GM12878 (cell line): ENCODE results near the gene C1QTNF9. TPM values are rescaled to one million over a fixed set of nuclear protein-coding genes. Genes with fewer than 3 reads are reported as not detected.

Source experiments
- ATAC-seq: fragments of 200-7000 bp; cut with Tn5 transposase; 3 replicates; pipeline ENCODE4 v1.9.1; 2020; ENCODE audit warnings: mild to moderate bottlenecking, moderate library complexity
- BruUV-seq: library from RNA; stranded (reverse); fragments of 400-500 nt; replicated peaks from 2 replicates; lab custom pipeline; 2021; lab: Mats Ljungman, UMichigan
- CTCF ChIA-PET: fragments of 300-600 bp; sonication (Branson Sonifier 250); formaldehyde crosslinking; extraction: SDS; loops from one replicate; lab custom pipeline; 2021; ENCODE audit warnings: inconsistent platforms; lab: Yijun Ruan, JAX
- POLR2A ChIA-PET: fragments of 350-600 bp; formaldehyde crosslinking; extraction: SDS; loops from one replicate; lab custom pipeline; 2021; ENCODE audit warnings: inconsistent platforms; lab: Charles Lee
- RAD21 ChIA-PET: fragments of 300-600 bp; sonication (Branson Sonifier 250); formaldehyde crosslinking; loops from one replicate; lab custom pipeline; 2023; ENCODE audit warnings: antibody characterized with exemption; ENCODE audit not compliant: unreplicated experiment; lab: Charles Lee
- SMC1A ChIA-PET: fragments of 300-600 bp; sonication (Branson Sonifier 250); formaldehyde crosslinking; loops from one replicate; lab custom pipeline; 2023; ENCODE audit not compliant: unreplicated experiment, uncharacterized antibody; lab: Charles Lee
- DNase-seq: peaks from one replicate; pipeline ENCODE4 v3.0.0-alpha.2; 2011; ENCODE audit warnings: low read depth, low spot score
- FAIRE-seq: peaks from 3 replicates; lab custom pipeline; 2011; peaks lifted over from hg19 to GRCh38; lab: Jason Lieb, UNC
- H2AFZ ChIP-seq: 2 replicates; pipeline ENCODE4 v1.6.0; 2011; ENCODE audit warnings: low read depth, low read length, control low read depth; ENCODE audit not compliant: control insufficient read depth
- H3K27ac ChIP-seq: 2 replicates; pipeline ENCODE4 v1.5.1; 2011; ENCODE audit warnings: control low read depth; ENCODE audit not compliant: control insufficient read depth, insufficient read depth
- H3K27me3 ChIP-seq, 2 experiments: replicated peaks in 1 of 2; 2 replicates each; pipeline versions ENCODE4 v1.6.0 to v1.6.1; 2011; ENCODE audit warnings: low read length in 1 of 2; ENCODE audit not compliant: control insufficient read depth in 2 of 2, insufficient read depth in 2 of 2
- H3K36me3 ChIP-seq, 2 experiments: 2 replicates each; pipeline ENCODE4 v1.5.1; 2011; ENCODE audit warnings: low read length in 1 of 2; ENCODE audit not compliant: control insufficient read depth in 2 of 2, insufficient read depth in 2 of 2
- H3K4me1 ChIP-seq: 2 replicates; pipeline ENCODE4 v1.6.1; 2011; ENCODE audit warnings: mild to moderate bottlenecking, low read length, moderate library complexity, mixed read lengths; ENCODE audit not compliant: control insufficient read depth, insufficient read depth
- H3K4me2 ChIP-seq: 2 replicates; pipeline ENCODE4 v1.6.0; 2011; ENCODE audit warnings: control low read depth; ENCODE audit not compliant: control insufficient read depth, insufficient read depth
- H3K4me3 ChIP-seq: fragments of 200-600 bp; sonication (generic); 2 replicates; pipeline ENCODE4 v1.5.1; 2016
- H3K79me2 ChIP-seq: 2 replicates; pipeline ENCODE4 v1.6.0; 2011; ENCODE audit warnings: low read length; ENCODE audit not compliant: control insufficient read depth, insufficient read depth
- H3K9ac ChIP-seq: 2 replicates; pipeline ENCODE4 v1.8.0; 2011; ENCODE audit warnings: low read length, control low read depth, mixed read lengths; ENCODE audit not compliant: control insufficient read depth, insufficient read depth
- H3K9me3 ChIP-seq: replicated peaks from 3 replicates; pipeline ENCODE4 v1.5.1; 2011; ENCODE audit warnings: mild to moderate bottlenecking, low read length; ENCODE audit not compliant: control insufficient read depth, insufficient read depth
- H4K20me1 ChIP-seq: 2 replicates; pipeline ENCODE4 v1.6.0; 2011; ENCODE audit not compliant: control insufficient read depth, insufficient read depth
- BMI1 ChIP-seq: fragments of 450-650 bp; IDR thresholded peaks from 2 replicates; pipeline ENCODE4 v1.6.1; 2016; ENCODE audit warnings: mild to moderate bottlenecking, moderate library complexity, borderline replicate concordance
- BRCA1 ChIP-seq: IDR thresholded peaks from 2 replicates; pipeline ENCODE4 v1.6.1; 2011; ENCODE audit warnings: low read depth, low read length, improper control_type of control experiment
- CHD2 ChIP-seq: IDR thresholded peaks from 2 replicates; pipeline ENCODE4 v1.6.1; 2011; ENCODE audit warnings: low read depth, low read length, improper control_type of control experiment, borderline replicate concordance
- EGR1 ChIP-seq, 2 experiments: IDR thresholded peaks; 1 replicate in 1 of 2; 2 replicates in 1 of 2; pipeline ENCODE4 v1.6.1; 2011 to 2012; ENCODE audit warnings: low read depth in 2 of 2, low read length in 2 of 2, borderline replicate concordance in 1 of 2, mild to moderate bottlenecking in 1 of 2, moderate library complexity in 1 of 2
- EP300 ChIP-seq, 2 experiments: fragments of 150-350 bp in 1 of 2; IDR thresholded peaks; 2 replicates each; pipeline ENCODE4 v1.6.1; 2011 to 2012; ENCODE audit warnings: low read depth in 2 of 2, low read length in 2 of 2, borderline replicate concordance in 1 of 2, improper control_type of control experiment in 1 of 2, inconsistent platforms in 1 of 2; ENCODE audit not compliant: control insufficient read depth in 1 of 2
- EZH2 ChIP-seq: IDR thresholded peaks from 2 replicates; pipeline ENCODE4 v1.6.1; 2012; ENCODE audit warnings: low read depth, mild to moderate bottlenecking, control low read depth, inconsistent platforms, low read length, borderline replicate concordance; ENCODE audit not compliant: control insufficient read depth
- HDAC2 ChIP-seq: fragments of 200-600 bp; sonication (generic); IDR thresholded peaks from 2 replicates; pipeline ENCODE4 v1.6.1; 2017
- HDAC6 ChIP-seq: fragments of 200-600 bp; sonication (generic); IDR thresholded peaks from one replicate; pipeline ENCODE4 v1.8.0; 2017; ENCODE audit warnings: antibody characterized with exemption; ENCODE audit not compliant: unreplicated experiment
- JUNB ChIP-seq: IDR thresholded peaks from 2 replicates; pipeline ENCODE4 v1.6.1; 2016; ENCODE audit warnings: antibody characterized with exemption, mild to moderate bottlenecking
- MAX ChIP-seq: IDR thresholded peaks from 2 replicates; pipeline ENCODE4 v1.6.1; 2012; ENCODE audit warnings: low read depth, low read length, improper control_type of control experiment
- MTA3 ChIP-seq: IDR thresholded peaks from 2 replicates; pipeline ENCODE4 v1.6.1; 2012; ENCODE audit warnings: low read length, inconsistent platforms, borderline replicate concordance
- NBN ChIP-seq: fragments of 450-650 bp; IDR thresholded peaks from 2 replicates; pipeline ENCODE4 v1.6.1; 2016
- RB1 ChIP-seq: fragments of 450-650 bp; formaldehyde crosslinking; IDR thresholded peaks from 2 replicates; pipeline ENCODE4 v1.6.1; 2017; ENCODE audit warnings: mild to moderate bottlenecking, borderline replicate concordance
- RELA ChIP-seq: fragments of 450-650 bp; IDR thresholded peaks from 2 replicates; pipeline ENCODE4 v1.8.0; 2014; ENCODE audit warnings: borderline replicate concordance; ENCODE audit not compliant: partially characterized antibody
- SMAD5 ChIP-seq: IDR thresholded peaks from 2 replicates; pipeline ENCODE4 v1.6.1; 2016; ENCODE audit warnings: antibody characterized with exemption, low read depth
- TBL1XR1 ChIP-seq: IDR thresholded peaks from 2 replicates; pipeline ENCODE4 v1.6.1; 2012; ENCODE audit warnings: low read depth, low read length, improper control_type of control experiment
- USF1 ChIP-seq: IDR thresholded peaks from 2 replicates; pipeline ENCODE4 v1.6.1; 2011; ENCODE audit warnings: borderline replicate concordance, low read depth, mild to moderate bottlenecking, moderate library complexity, mixed read lengths, low read length; ENCODE audit not compliant: insufficient read depth; ENCODE audit errors: extremely low read length
- YBX1 ChIP-seq: fragments of 450-650 bp; IDR thresholded peaks from 2 replicates; pipeline ENCODE4 v1.6.1; 2016; ENCODE audit warnings: antibody characterized with exemption
- ZBTB40 ChIP-seq: fragments of 450-650 bp; IDR thresholded peaks from 2 replicates; pipeline ENCODE4 v1.6.1; 2016; ENCODE audit warnings: mild to moderate bottlenecking, moderate library complexity, borderline replicate concordance
- ZNF622 ChIP-seq: fragments of 450-650 bp; IDR thresholded peaks from 2 replicates; pipeline ENCODE4 v1.6.1; 2017; ENCODE audit warnings: mild to moderate bottlenecking, inconsistent platforms
- WGBS: methylation state at CpG from one replicate; pipeline ENCODE4 v1.1.6; 2016; ENCODE audit warnings: low lambda C conversion rate; ENCODE audit not compliant: insufficient replicate concordance, insufficient coverage; ENCODE audit errors: missing lambda C conversion rate; 5-methylcytosine and 5-hydroxymethylcytosine counted together
- in situ Hi-C: fragments of 300-500 bp; cut with MboI; formaldehyde crosslinking; loops from 9 replicates; pipeline ENCODE4 v1.14.3; 2018; ENCODE audit warnings: mixed read lengths
- intact Hi-C: fragments of 100-400 bp; cut with micrococcal nuclease; formaldehyde crosslinking; loops from one replicate; pipeline ENCODE4 v1.14.2; 2022; ENCODE audit not compliant: unreplicated experiment
- polyA plus RNA-seq, 11 experiments: library from polyadenylated mRNA; depleted of rRNA in 4 of 11; unstranded in 6 of 11; stranded (reverse) in 5 of 11; fragments of >200 nt; fragmentation: Nextera tagmentation in 4 of 11; fragmentation: Illumina TruSeq in 1 of 11; extraction: Ambion mirVana in 4 of 11; extraction: Trizol in 1 of 11; gene quantifications; 1 replicate in 1 of 11; 2 replicates in 10 of 11; pipeline versions ENCODE4 v1.2.1 to v1.2.3, GENCODE V29; 2011 to 2016; ENCODE audit warnings: inconsistent platforms in 2 of 11, missing spikeins in 2 of 11, low read depth in 1 of 11
- total RNA-seq, 4 experiments: library from RNA; depleted of rRNA in 3 of 4; stranded (reverse); fragments of >200 nt in 3 of 4; fragmentation: Illumina TruSeq in 1 of 4; extraction: Trizol in 1 of 4; gene quantifications; 2 replicates each; pipeline versions ENCODE4 v1.2.1 to v1.2.3, GENCODE V29; 2013 to 2021

C1QTNF9 gene
- total and polyA plus RNA-seq, 10 of the 15 experiments (the other 5 are each of a cell fraction or from before 2014, with no cell fraction given) = not detected

GRCh38 chr13:24282256-24282655 lies 27.1 kb upstream of the C1QTNF9 start:
- ChIA-PET RAD21 (no interaction called here), SMC1A (interaction anchor here (0.8 to 1.2 kb wide), 2 partner anchors 10 to 12 kb away, joined by 3 read pairs; no protein-coding TSS in a partner anchor), POLR2A (no interaction called here), CTCF (interaction anchor here (0.9 to 1.4 kb wide), 3 partner anchors 9 to 49 kb away, joined by 3 read pairs; no protein-coding TSS in a partner anchor)
- DNase-seq (no peak), ATAC-seq (no peak), FAIRE-seq (no peak)
- Histone ChIP-seq H3K4me1 (peaks cover 11% of the 10 kb centered on the region), H4K20me1 (no peaks in the 10 kb centered on the region), H2AFZ (no peak overlapping the region), H3K9ac (no peak overlapping the region), H3K4me2 (no peak overlapping the region), H3K4me3 (no peak overlapping the region), H3K27me3 (no peaks in the 10 kb centered on the region), H3K36me3 (peaks cover 2 to 7% of the 10 kb centered on the region in 2 experiments), H3K79me2 (peaks cover 3% of the 10 kb centered on the region), H3K27ac (no peak overlapping the region), H3K9me3 (no peaks in the 10 kb centered on the region)
- intact Hi-C loops (no loop called here), in situ Hi-C loops (no loop called here)
- WGBS = 79% methylated on average over 4 of the region's 4 CpGs
- no peak for TF ChIP-seq USF1
- TF ChIP-seq HDAC6 = no peak
- TF ChIP-seq NBN = no peak
- no peak for TF ChIP-seq BMI1
- TF ChIP-seq YBX1 = no peak
- no peak for TF ChIP-seq BRCA1
- no peak for TF ChIP-seq EGR1 (IDR thresholded peaks at IDR 0.05; ENCODE audit: borderline replicate concordance in 1 of 2, low read depth in 2 of 2, low read length in 2 of 2)
- no peak for TF ChIP-seq CHD2
- no peak for TF ChIP-seq ZBTB40
- TF ChIP-seq SMAD5 = no peak
- no peak for TF ChIP-seq EP300 (IDR thresholded peaks at IDR 0.05; ENCODE audit: borderline replicate concordance in 1 of 2, control insufficient read depth in 1 of 2, low read depth in 2 of 2, low read length in 2 of 2)
- no peak for TF ChIP-seq EZH2
- no peak for TF ChIP-seq RELA
- TF ChIP-seq MAX = no peak
- no peak for TF ChIP-seq MTA3
- no peak for TF ChIP-seq RB1
- no peak for TF ChIP-seq HDAC2
- no peak for TF ChIP-seq JUNB
- TF ChIP-seq ZNF622 = no peak
- no peak for TF ChIP-seq TBL1XR1
- BruUV-seq = no TSS peak
